OCI-LY1 (cell line): Measurements from ENCODE around the gene ZBTB6.

Experiments
- H2AFZ ChIP-seq: fragments of 200-600 bp; sonication (generic), shearing (Covaris generic); 2 replicates; pipeline ENCODE4 v1.6.0; 2014; ENCODE audit warnings: antibody characterized with exemption, mild to moderate bottlenecking, low read length
- H3F3A ChIP-seq: fragments of 200-600 bp; sonication (generic), shearing (Covaris generic); 2 replicates; pipeline ENCODE4 v1.6.0; 2014; ENCODE audit warnings: mild to moderate bottlenecking, antibody characterized with exemption, low read length, moderate library complexity; ENCODE audit not compliant: insufficient read depth
- H3K27ac ChIP-seq: fragments of 200-600 bp; sonication (generic); 2 replicates; pipeline ENCODE4 v1.5.1; 2014; ENCODE audit warnings: low read length, mixed run types, mild to moderate bottlenecking, low read depth; ENCODE audit not compliant: poor library complexity, severe bottlenecking
- H3K27me3 ChIP-seq: fragments of 200-600 bp; sonication (generic); 2 replicates; pipeline ENCODE4 v1.6.0; 2014; ENCODE audit warnings: antibody characterized with exemption, mild to moderate bottlenecking, low read length, moderate library complexity; ENCODE audit not compliant: insufficient read depth
- H3K36me3 ChIP-seq: fragments of 200-600 bp; sonication (generic); 2 replicates; pipeline ENCODE4 v1.6.1; 2014; ENCODE audit warnings: mild to moderate bottlenecking, antibody characterized with exemption, low read length, moderate library complexity, mixed read lengths; ENCODE audit not compliant: insufficient read depth
- H3K4me1 ChIP-seq: fragments of 200-600 bp; sonication (generic); 2 replicates; pipeline ENCODE4 v1.5.1; 2014; ENCODE audit warnings: mild to moderate bottlenecking, low read length, moderate library complexity; ENCODE audit not compliant: insufficient read depth, severe bottlenecking
- H3K4me2 ChIP-seq: fragments of 200-600 bp; sonication (generic), shearing (Covaris generic); 2 replicates; pipeline ENCODE4 v1.6.1; 2014; ENCODE audit warnings: low read length
- H3K4me3 ChIP-seq: fragments of 200-600 bp; sonication (generic); 2 replicates; pipeline ENCODE4 v1.5.1; 2014; ENCODE audit warnings: low read length, low read depth, mild to moderate bottlenecking, mixed read lengths; ENCODE audit not compliant: poor library complexity, severe bottlenecking
- H3K79me2 ChIP-seq: fragments of 200-600 bp; shearing (Covaris generic); 2 replicates; pipeline ENCODE4 v1.6.1; 2016; ENCODE audit warnings: mixed run types, low read length, mixed read lengths; ENCODE audit not compliant: insufficient read depth
- H3K9ac ChIP-seq: fragments of 200-600 bp; sonication (generic), shearing (Covaris generic); 2 replicates; pipeline ENCODE4 v1.6.1; 2014; ENCODE audit warnings: mild to moderate bottlenecking, low read length, mixed read lengths
- H3K9me2 ChIP-seq: fragments of 200-600 bp; sonication (generic), shearing (Covaris generic); 2 replicates; pipeline ENCODE4 v1.6.1; 2014; ENCODE audit warnings: low read depth, mild to moderate bottlenecking, low read length, mixed read lengths
- H3K9me3 ChIP-seq: fragments of 200-600 bp; shearing (Covaris generic); 2 replicates; pipeline ENCODE4 v1.6.1; 2014; ENCODE audit warnings: low read length, mixed read lengths
- H4K20me1 ChIP-seq: fragments of 200-600 bp; sonication (generic), shearing (Covaris generic); 2 replicates; pipeline ENCODE4 v1.6.0; 2016; ENCODE audit warnings: mild to moderate bottlenecking, low read length; ENCODE audit not compliant: insufficient read depth
- EZH2 ChIP-seq: fragments of 200-600 bp; sonication (generic), shearing (Covaris generic); IDR thresholded peaks from 2 replicates; pipeline ENCODE4 v1.8.0; 2017; ENCODE audit warnings: borderline replicate concordance, mixed run types, mild to moderate bottlenecking, antibody characterized with exemption, low read length, moderate library complexity, mixed read lengths
- TF ChIP-seq, protein P1 (sequence below): fragments of 200-600 bp; sonication (generic), shearing (Covaris generic); IDR thresholded peaks from 2 replicates; pipeline ENCODE4 v1.5.1; 2017; ENCODE audit warnings: mild to moderate bottlenecking, antibody characterized with exemption, low read length, moderate library complexity, mixed read lengths

Gene ZBTB6

DNA sequence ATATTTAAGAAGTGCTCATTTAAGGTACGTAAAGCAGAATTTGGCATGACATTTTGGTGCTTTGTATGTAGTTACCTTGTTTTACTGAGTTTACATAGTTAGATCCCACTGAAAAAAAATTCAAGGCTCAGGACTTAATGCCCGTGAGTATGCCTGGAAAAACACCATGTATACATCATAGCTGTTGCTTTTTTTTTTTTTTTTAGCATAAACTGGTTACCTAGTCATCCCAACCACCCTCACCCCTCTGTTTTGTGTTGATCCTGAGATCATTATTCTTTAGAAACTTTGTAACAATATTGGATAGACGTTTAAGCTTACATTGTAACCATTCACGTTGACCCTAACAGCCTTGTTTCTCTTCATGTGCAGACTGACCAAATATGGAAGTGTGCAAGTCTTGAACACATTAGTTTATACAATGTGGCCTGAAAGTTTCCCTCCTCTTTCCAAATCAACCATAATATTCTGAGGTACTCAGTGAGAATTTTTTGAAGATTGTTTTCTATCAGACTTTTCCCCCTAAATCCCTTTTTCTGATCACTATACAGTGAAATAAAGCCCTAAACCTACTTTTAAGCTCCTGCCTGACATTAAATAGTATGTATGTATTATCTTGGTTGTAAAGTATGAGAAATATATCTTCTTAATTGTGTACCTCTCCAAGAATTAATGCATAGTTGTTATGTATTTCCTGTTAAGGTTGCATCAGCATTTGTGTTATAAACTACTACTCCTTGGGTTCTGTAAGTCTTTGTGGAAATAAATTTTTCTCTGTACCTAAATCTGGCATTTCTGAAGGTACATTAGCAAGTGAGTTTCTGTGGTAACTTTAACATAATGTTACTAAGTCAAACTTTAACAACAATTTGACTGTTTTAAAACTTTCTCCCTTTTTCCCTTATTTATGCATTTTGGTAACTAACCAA, 32.1 kb upstream of the ZBTB6 start:
- Histone ChIP-seq H3F3A (no peaks in the 10 kb centered on the region), H3K27me3 (no peaks in the 10 kb centered on the region), H3K4me2 (no peak overlapping the region), H3K27ac (peak overlapping the region; percentile 43), H3K9ac (no peak overlapping the region), H2AFZ (no peak overlapping the region), H3K36me3 (peaks cover 10% of the 10 kb centered on the region; the same call in 1 of the 2 replicates), H3K9me3 (no peaks in the 10 kb centered on the region), H3K4me1 (peaks cover 31% of the 10 kb centered on the region), H3K4me3 (no peak overlapping the region), H3K9me2 (no peaks in the 10 kb centered on the region), H4K20me1 (no peaks in the 10 kb centered on the region), H3K79me2 (peaks cover 85% of the 10 kb centered on the region)
- no peak for TF ChIP-seq EZH2
- TF ChIP-seq, protein P1, sequence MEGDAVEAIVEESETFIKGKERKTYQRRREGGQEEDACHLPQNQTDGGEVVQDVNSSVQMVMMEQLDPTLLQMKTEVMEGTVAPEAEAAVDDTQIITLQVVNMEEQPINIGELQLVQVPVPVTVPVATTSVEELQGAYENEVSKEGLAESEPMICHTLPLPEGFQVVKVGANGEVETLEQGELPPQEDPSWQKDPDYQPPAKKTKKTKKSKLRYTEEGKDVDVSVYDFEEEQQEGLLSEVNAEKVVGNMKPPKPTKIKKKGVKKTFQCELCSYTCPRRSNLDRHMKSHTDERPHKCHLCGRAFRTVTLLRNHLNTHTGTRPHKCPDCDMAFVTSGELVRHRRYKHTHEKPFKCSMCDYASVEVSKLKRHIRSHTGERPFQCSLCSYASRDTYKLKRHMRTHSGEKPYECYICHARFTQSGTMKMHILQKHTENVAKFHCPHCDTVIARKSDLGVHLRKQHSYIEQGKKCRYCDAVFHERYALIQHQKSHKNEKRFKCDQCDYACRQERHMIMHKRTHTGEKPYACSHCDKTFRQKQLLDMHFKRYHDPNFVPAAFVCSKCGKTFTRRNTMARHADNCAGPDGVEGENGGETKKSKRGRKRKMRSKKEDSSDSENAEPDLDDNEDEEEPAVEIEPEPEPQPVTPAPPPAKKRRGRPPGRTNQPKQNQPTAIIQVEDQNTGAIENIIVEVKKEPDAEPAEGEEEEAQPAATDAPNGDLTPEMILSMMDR: no peak

DNA sequence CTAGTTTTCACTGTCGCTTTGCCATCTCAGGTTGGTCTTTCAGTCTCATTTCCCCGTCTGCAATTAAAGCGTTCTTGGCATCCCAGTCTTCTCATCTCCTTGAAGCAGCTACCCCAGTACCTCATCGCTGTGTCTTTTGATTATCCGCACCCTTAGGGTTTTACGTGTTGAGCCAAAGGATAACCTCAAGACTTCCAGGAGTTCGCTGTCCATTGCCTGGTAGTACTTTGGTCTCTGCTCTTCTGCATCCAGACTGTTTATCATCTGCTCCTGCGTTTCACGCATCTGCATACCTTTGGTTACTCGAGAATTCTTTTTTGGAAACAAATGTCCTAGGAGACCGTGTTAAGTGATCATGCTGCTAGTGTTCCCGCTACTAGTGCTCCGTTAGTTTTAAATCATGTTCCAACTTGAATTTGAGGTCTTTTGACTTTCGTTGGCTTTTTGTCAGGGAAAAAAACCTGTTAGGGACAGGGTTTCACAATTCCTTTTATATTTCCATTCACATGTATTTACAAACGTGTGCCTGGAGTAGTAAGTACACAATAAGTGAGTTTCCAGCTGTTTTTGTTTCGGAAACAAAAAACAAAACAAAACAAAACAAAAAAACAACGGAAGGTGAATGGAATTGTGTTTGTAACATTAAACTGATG, 28.6 kb upstream of the ZBTB6 start:
- TF ChIP-seq, protein P1: no peak
- no peak for TF ChIP-seq EZH2
- peak overlapping the region; percentile 50 for H3K27ac ChIP-seq
- no peak overlapping the region for H2AFZ ChIP-seq
- H3K9me2 ChIP-seq: no peaks in the 10 kb centered on the region
- H3K9me3 ChIP-seq: no peaks in the 10 kb centered on the region
- peaks cover 55% of the 10 kb centered on the region for H3K79me2 ChIP-seq
- peak overlapping the region; percentile 76 for H3K9ac ChIP-seq
- no peaks in the 10 kb centered on the region; the same call in 1 of the 2 replicates for H3F3A ChIP-seq
- H3K4me1 ChIP-seq: peaks cover 37% of the 10 kb centered on the region
- H3K4me3 ChIP-seq: peak overlapping the region; percentile 88
- H3K4me2 ChIP-seq: peak overlapping the region; percentile 92
- peaks cover 25% of the 10 kb centered on the region for H3K36me3 ChIP-seq
- no peaks in the 10 kb centered on the region for H4K20me1 ChIP-seq
- H3K27me3 ChIP-seq: no peaks in the 10 kb centered on the region

DNA sequence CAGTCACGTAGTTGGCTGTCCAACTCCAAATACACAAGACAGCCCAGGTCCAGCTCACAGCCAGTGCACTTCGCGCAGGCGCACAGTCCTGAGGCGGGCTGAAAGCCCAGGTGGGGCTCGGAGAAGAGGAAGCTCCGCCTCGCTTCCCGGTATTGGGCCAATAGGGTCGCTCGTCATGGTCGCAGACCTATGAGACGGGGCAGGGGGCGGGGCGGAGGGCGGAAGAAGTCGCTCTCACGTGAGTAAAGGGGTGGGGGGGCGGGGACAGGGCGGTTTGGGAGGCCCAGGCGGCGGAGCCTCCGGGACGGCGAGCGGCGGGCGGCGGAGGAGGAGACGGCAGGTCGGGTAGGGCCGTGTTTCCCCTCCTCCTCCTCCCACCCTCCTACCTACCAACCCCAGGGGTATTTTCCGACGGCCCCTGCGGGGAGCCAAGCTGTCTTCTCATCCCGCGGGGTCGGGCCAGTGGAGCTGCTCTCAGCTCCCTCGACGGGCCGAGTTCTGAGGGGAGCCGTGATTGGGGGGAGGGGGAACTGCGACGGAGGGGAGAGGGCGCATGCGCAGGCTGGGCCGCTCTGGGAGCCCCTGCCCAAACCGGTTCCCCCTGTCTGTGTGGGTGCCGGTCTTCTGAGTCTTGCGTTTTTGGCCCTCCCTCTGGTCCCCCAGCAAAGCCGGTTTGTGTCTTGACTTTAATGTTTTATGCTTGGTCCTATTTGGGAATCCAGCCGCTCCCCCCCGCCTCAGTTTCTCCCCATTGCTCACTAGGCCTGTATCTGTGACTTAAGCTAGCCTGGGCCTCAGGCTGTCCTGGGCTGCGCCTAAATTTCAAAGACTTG, 27.8 kb upstream of the ZBTB6 start, which contains the start of gene RABGAP1:
Gene RABGAP1 (plus strand): TSS at position 272 of the 833 bp plus-strand sequence. CDS start 16,040 bp downstream, outside the sequence.
- H3K9me3 ChIP-seq: no peaks in the 10 kb centered on the region

More for the DNA sequence above, 27.8 kb upstream of the ZBTB6 start, which contains the start of gene RABGAP1:
- H3K4me2 ChIP-seq: peak within 1 kb of the TSS; percentile 92
- H3K36me3 ChIP-seq: peaks cover 25% of the 10 kb centered on the region
- peaks cover 37% of the 10 kb centered on the region for H3K4me1 ChIP-seq
- H3K9me2 ChIP-seq: no peaks in the 10 kb centered on the region
- H3K4me3 ChIP-seq: peak within 1 kb of the TSS; percentile 88
- H3K79me2 ChIP-seq: peaks cover 48% of the 10 kb centered on the region
- TF ChIP-seq EZH2: no peak
- TF ChIP-seq, protein P1: no peak
- no peaks in the 10 kb centered on the region for H4K20me1 ChIP-seq
- no peak within 1 kb of the TSS for H2AFZ ChIP-seq
- H3K9ac ChIP-seq: peak within 1 kb of the TSS; percentile 76
- peak within 1 kb of the TSS; percentile 50 for H3K27ac ChIP-seq
- H3K27me3 ChIP-seq: no peaks in the 10 kb centered on the region
- no peaks in the 10 kb centered on the region; the same call in 1 of the 2 replicates for H3F3A ChIP-seq
